OCI-LY3 (cell line): Measurements from ENCODE around the gene NUP210L.
A peak's percentile ranks its signal among the peaks of the same experiment; 100 is the strongest.

ENCODE experiments used
- H2AFZ ChIP-seq: fragments of 200-600, 300-600 bp; shearing (Covaris generic); 2 replicates; pipeline ENCODE4 v1.6.0; 2014; ENCODE audit warnings: antibody characterized with exemption, low read depth, low read length
- H3K27ac ChIP-seq: fragments of 200-600, 300-600 bp; sonication (generic); 2 replicates; pipeline ENCODE4 v1.5.1; 2014; ENCODE audit warnings: mild to moderate bottlenecking, low read length, moderate library complexity, mixed read lengths
- H3K27me3 ChIP-seq: fragments of 200-600, 300-600 bp; sonication (generic); 2 replicates; pipeline ENCODE4 v1.6.1; 2014; ENCODE audit warnings: low read depth, low read length, mixed read lengths
- H3K36me3 ChIP-seq: fragments of 200-600, 300-600 bp; sonication (generic); replicated peaks from 2 replicates; pipeline ENCODE3; 2014; ENCODE audit warnings: low read depth, low read length, mixed read lengths
- H3K4me1 ChIP-seq: fragments of 300-600, 200-600 bp; sonication (generic); 2 replicates; pipeline ENCODE4 v1.6.1; 2014; ENCODE audit warnings: low read length, mixed read lengths
- H3K4me2 ChIP-seq: fragments of 200-600, 300-600 bp; sonication (generic); 2 replicates; pipeline ENCODE4 v1.6.1; 2014; ENCODE audit warnings: low read length, mixed read lengths
- H3K4me3 ChIP-seq: fragments of 300-600, 200-600 bp; sonication (generic); 2 replicates; pipeline ENCODE4 v1.5.1; 2014; ENCODE audit warnings: antibody characterized with exemption, mild to moderate bottlenecking, low read length, moderate library complexity
- H3K79me2 ChIP-seq: fragments of 300-600, 200-600 bp; shearing (Covaris generic); 2 replicates; pipeline ENCODE4 v1.6.1; 2014; ENCODE audit warnings: mild to moderate bottlenecking, low read length, mixed read lengths
- H3K9ac ChIP-seq: fragments of 300-600, 200-600 bp; shearing (Covaris generic); 2 replicates; pipeline ENCODE4 v1.6.0; 2014; ENCODE audit warnings: mild to moderate bottlenecking, low read length, moderate library complexity
- H3K9me3 ChIP-seq: fragments of 200-600, 300-600 bp; shearing (Covaris generic); 2 replicates; pipeline ENCODE4 v1.6.1; 2014; ENCODE audit warnings: low read length, mixed read lengths; ENCODE audit not compliant: insufficient read depth
- H4K20me1 ChIP-seq: fragments of 200-600, 300-600 bp; sonication (generic); 2 replicates; pipeline ENCODE4 v1.6.1; 2016; ENCODE audit warnings: low read length, mixed read lengths; ENCODE audit not compliant: insufficient read depth
- CTCF ChIP-seq: fragments of 200-600, 300-600 bp; sonication (generic); IDR thresholded peaks from 2 replicates; pipeline ENCODE4 v1.5.1; 2014; ENCODE audit warnings: antibody characterized with exemption, low read length, low read depth
- EZH2phosphoT487 ChIP-seq: fragments of 200-600 bp; shearing (Covaris generic); IDR thresholded peaks from 2 replicates; pipeline ENCODE4 v1.6.1; 2018; ENCODE audit warnings: antibody characterized with exemption, mixed run types, low read depth

The NUP210L gene

GRCh38 chr1:154154534-154155191 is at the start of gene NUP210L:
Gene NUP210L (minus strand): TSS chr1:154155073.
- H3K27ac ChIP-seq, result no peak within 1 kb of the TSS
- H2AFZ ChIP-seq, result no peak within 1 kb of the TSS
- H3K27me3 ChIP-seq, result no peaks in the 10 kb centered on the region
- no peaks in the 10 kb centered on the region for H3K9me3 ChIP-seq
- peaks cover 39% of the 10 kb centered on the region for H3K36me3 ChIP-seq
- TF ChIP-seq CTCF, result no peak
- no peak for TF ChIP-seq EZH2phosphoT487
- H4K20me1 ChIP-seq, result peaks cover 21% of the 10 kb centered on the region
- no peak within 1 kb of the TSS for H3K4me3 ChIP-seq
- peaks cover 10% of the 10 kb centered on the region; the same call in 1 of the 2 replicates for H3K79me2 ChIP-seq
- no peak within 1 kb of the TSS for H3K4me2 ChIP-seq
- H3K4me1 ChIP-seq, result peaks cover 17% of the 10 kb centered on the region
- H3K9ac ChIP-seq, result no peak within 1 kb of the TSS

DNA sequence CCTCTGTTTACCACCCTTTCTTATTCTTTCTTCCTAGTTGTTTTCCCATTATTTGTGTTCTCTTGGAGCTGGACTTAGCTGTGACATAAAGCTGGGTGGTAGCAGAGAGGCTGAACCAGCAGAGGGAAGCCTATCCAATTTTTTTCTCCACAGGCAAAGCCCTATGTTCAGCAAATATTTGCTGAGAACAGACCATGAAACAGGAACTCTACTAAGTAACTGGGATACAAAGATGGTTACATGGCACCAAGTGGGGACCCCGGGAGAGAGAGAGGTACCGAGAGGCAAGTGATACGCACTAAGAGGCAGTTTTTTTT is 44.6 kb upstream of the NUP210L start:
- Histone ChIP-seq H3K9ac (no peak overlapping the region), H2AFZ (no peak overlapping the region), H3K4me3 (no peak overlapping the region), H3K79me2 (no peaks in the 10 kb centered on the region), H3K27ac (no peak overlapping the region), H3K27me3 (peaks cover 7% of the 10 kb centered on the region; the same call in 1 of the 2 replicates), H3K4me1 (peaks cover 4% of the 10 kb centered on the region; the same call in 1 of the 2 replicates), H3K36me3 (no peaks in the 10 kb centered on the region), H3K4me2 (no peak overlapping the region; the same call in 1 of the 2 replicates), H3K9me3 (no peaks in the 10 kb centered on the region), H4K20me1 (no peaks in the 10 kb centered on the region)
- TF ChIP-seq EZH2phosphoT487, result no peak
- TF ChIP-seq CTCF, result no peak

GRCh38 chr1:154198756-154199562 is 44.1 kb upstream of the NUP210L start:
- Histone ChIP-seq H3K9ac (no peak overlapping the region), H3K27me3 (peaks cover 13% of the 10 kb centered on the region), H3K36me3 (no peaks in the 10 kb centered on the region), H4K20me1 (no peaks in the 10 kb centered on the region), H3K4me2 (peak overlapping the region; percentile 45), H3K9me3 (no peaks in the 10 kb centered on the region), H3K4me3 (peak overlapping the region; percentile 9; the same call in 1 of the 2 replicates), H3K27ac (no peak overlapping the region), H3K4me1 (peaks cover 10% of the 10 kb centered on the region; the same call in 1 of the 2 replicates), H3K79me2 (no peaks in the 10 kb centered on the region), H2AFZ (no peak overlapping the region)
- TF ChIP-seq CTCF (peak; percentile 81), EZH2phosphoT487 (no peak)

DNA sequence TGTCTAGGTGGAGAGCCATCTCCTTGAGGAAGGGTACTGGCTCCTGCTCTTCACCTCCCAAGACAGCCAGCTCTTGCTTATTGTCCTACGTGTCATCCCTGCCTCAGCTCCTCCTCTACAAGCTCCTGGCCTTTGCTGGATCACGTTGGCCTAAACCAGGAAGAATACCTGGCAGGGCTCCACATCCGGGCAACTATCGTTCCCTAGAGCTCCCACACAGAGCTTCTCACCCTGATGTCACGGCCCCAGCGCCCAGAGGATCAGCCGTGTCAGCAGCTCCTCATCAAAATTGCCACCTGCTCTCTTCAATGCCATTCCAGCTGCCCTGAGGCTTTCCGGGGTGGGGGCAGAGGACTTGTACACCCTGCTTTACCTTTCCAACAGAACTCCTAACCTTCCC is 38.9 kb upstream of the NUP210L start:
- Histone ChIP-seq H3K79me2 (no peaks in the 10 kb centered on the region), H2AFZ (peak overlapping the region; percentile 44; the same call in 1 of the 2 replicates), H3K27me3 (peaks cover 51% of the 10 kb centered on the region), H3K4me2 (peak overlapping the region; percentile 48), H3K27ac (no peak overlapping the region), H3K9me3 (no peaks in the 10 kb centered on the region), H4K20me1 (no peaks in the 10 kb centered on the region), H3K4me3 (peak overlapping the region; percentile 35; the same call in 1 of the 2 replicates), H3K36me3 (no peaks in the 10 kb centered on the region), H3K9ac (no peak overlapping the region), H3K4me1 (peaks cover 10% of the 10 kb centered on the region; the same call in 1 of the 2 replicates)
- TF ChIP-seq CTCF (no peak), EZH2phosphoT487 (no peak)
